Fibroblast of villous mesenchyme (primary cell): ENCODE data around the gene GALNTL6. TPM values are rescaled to one million over a fixed set of nuclear protein-coding genes. Genes with fewer than 3 reads are reported as not detected.

ENCODE experiments used
- DNase-seq: peaks from one replicate; pipeline ENCODE4 v3.0.0-alpha.2; 2010; ENCODE audit warnings: low read depth
- H3K4me3 ChIP-seq: 2 replicates; pipeline ENCODE4 v1.5.1; 2011; ENCODE audit warnings: low read depth, mild to moderate bottlenecking, low read length
- total RNA-seq: library from RNA; depleted of rRNA; stranded (reverse); fragments of >200 nt; gene quantifications from 2 replicates; pipeline ENCODE4 v1.2.3, GENCODE V29; 2012
- TF ChIP-seq, protein P1 (sequence below): IDR thresholded peaks from 2 replicates; pipeline ENCODE4 v1.5.1; 2012; ENCODE audit warnings: low read depth, mild to moderate bottlenecking, low read length; ENCODE audit not compliant: insufficient read depth

Gene GALNTL6
- total RNA-seq, 1 donor = not detected

DNA sequence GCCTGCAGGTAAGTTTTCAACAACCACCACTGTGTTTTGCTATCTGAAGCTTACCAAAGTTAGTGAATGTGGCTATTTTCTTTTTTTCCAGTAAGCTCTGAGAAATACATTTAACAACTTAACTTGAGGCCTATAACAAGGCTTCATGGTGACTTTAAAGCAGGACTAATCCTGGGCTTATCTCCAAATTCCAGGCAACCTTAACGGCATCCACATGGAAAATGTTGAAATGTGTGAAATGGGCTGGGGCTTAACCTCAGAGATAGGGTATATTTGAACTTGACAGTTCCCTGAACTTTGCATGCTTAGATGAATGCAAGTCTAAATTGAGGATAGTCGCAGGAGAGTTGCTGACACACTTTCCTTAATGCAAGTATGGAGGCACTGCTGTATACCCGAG lies 539.2 kb downstream of the GALNTL6 start:
- TF ChIP-seq, protein P1, sequence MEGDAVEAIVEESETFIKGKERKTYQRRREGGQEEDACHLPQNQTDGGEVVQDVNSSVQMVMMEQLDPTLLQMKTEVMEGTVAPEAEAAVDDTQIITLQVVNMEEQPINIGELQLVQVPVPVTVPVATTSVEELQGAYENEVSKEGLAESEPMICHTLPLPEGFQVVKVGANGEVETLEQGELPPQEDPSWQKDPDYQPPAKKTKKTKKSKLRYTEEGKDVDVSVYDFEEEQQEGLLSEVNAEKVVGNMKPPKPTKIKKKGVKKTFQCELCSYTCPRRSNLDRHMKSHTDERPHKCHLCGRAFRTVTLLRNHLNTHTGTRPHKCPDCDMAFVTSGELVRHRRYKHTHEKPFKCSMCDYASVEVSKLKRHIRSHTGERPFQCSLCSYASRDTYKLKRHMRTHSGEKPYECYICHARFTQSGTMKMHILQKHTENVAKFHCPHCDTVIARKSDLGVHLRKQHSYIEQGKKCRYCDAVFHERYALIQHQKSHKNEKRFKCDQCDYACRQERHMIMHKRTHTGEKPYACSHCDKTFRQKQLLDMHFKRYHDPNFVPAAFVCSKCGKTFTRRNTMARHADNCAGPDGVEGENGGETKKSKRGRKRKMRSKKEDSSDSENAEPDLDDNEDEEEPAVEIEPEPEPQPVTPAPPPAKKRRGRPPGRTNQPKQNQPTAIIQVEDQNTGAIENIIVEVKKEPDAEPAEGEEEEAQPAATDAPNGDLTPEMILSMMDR = no peak
- H3K4me3 ChIP-seq = no peak overlapping the region
- DNase-seq = no peak

DNA sequence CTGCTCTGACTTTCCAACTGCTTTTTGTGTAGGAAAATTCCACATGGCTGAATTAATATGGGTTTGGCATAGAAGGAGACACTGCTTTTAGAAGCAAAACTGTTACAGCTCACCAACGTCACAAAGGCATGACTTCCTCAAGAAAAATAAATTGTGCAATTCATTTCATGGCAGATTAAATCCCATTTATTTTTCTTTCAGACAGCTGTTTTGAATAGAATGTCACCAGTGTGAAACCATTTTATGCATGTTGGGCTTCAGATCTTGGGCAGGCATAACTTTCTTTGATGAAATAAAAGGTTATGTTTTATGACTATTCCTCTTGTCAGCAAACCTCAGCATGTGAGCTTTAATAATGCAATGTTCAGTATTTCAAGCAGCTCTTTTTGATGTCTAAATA lies 542.8 kb downstream of the GALNTL6 start:
- no peak overlapping the region for H3K4me3 ChIP-seq
- no peak for DNase-seq
- TF ChIP-seq, protein P1 = no peak

DNA sequence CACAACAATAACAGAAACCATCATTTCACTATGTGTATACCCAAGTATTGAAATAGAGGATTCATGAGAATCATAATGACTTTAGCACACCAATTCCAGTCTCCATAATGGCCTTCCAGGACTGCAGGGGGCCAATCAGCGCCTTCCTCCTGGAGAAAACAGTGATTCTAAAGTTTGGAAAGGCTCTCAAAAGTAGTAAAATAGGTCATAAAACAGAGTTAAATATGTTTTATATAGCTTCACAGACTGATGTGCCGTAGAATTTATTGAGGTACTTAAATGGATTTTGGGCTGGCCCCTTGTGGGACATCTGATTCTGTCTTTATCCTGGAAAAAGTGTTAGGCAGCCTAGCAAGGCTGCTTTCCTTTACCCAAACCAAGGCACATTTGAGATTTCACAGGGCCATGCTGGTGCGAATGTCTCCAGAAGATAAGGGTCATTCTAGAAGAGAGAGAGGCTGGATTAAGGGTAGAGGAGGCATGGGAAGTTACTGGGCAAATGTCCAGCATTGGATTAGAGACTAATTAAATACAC lies 543.9 kb downstream of the GALNTL6 start:
- DNase-seq = no peak
- H3K4me3 ChIP-seq = no peak overlapping the region
- TF ChIP-seq, protein P1 = no peak

DNA sequence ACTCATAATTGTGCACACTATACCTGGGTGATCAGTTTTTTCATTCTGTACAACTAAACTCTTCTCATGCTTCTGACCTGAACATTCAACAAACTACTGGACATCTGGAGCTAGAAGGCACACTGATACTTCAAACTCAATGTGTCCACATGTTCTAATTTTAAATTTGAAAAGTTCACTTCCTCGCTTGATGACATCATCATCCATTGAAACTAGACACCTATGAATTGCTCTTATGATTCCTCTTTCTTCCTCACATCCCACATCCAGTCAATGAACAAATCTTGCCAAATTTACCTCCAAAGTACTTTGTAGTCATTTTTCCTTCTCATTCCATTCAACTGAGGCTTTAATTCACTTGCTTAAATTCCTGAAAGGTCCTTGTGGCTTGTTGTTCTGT lies 549.4 kb downstream of the GALNTL6 start:
- no peak for DNase-seq
- TF ChIP-seq, protein P1 = no peak
- no peak overlapping the region for H3K4me3 ChIP-seq

DNA sequence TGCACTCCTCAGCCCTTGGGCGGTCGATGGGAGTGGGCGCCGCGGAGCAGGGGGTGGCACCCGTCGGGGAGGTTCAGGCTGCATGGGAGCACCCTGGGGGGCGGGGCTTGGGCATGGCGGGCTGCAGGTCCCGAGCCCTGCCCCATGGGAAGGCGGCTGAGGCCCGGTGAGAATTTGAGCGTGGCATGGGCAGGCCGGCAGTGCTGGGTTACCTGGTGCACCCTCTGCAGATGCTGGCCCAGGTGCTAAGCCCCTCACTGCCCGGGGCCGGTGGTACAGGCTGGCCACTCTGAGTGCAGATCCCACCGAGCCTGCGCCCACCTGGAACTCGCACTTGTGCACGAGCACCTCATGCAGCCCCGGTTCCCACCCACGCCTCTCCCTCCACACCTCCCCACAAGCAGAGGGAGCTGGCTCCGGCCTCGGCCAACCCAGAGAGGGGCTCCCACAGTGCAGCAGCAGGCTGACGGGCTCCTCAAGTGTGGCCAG lies 556.3 kb downstream of the GALNTL6 start:
- DNase-seq = no peak
- TF ChIP-seq, protein P1 = no peak
- no peak overlapping the region for H3K4me3 ChIP-seq

DNA sequence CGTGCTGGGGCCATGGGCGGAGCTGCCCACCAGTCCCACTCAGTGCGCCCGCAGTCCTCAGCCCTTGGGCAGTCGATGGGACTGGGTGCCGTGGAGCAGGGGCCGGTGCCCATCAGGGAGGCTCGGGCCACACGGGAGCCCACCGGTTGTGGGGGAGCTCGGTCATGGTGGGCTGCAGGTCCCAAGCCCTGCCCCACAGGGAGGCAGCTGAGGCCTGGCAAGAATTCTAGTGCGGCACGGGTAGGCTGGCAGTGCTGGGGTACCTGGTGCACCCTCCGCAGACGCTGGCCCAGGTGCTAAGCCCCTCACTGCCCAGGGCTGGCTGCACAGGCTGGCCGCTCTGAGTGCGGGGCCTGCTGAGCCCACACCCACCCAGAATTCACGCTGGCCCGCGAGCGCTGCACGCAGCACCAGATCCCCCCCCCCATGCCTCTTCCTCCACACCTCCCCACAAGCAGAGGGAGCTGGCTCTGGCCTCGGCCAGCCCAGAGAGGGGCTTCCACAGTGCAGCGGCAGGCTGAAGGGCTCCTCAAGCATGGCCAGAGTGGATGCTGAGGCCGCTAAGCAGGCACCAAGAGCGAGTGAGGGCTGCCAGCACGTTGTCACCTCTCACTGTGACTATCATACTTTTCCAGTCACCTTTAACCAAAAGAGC lies 564.4 kb downstream of the GALNTL6 start:
- no peak overlapping the region for H3K4me3 ChIP-seq
- DNase-seq = no peak
- TF ChIP-seq, protein P1 = no peak
